GM21825 (cell line): ENCODE data around the gene UBE2S.

ENCODE experiments used
- ATAC-seq: cut with Tn5 transposase; IDR thresholded peaks from one replicate; pipeline ENCODE4 v1.9.1; 2021; ENCODE audit warnings: mild to moderate bottlenecking, moderate library complexity; ENCODE audit not compliant: unreplicated experiment

UBE2S gene

GRCh38 chr19:55366790-55367189 lies 40.8 kb downstream of the UBE2S start:
- ATAC-seq: no peak

DNA sequence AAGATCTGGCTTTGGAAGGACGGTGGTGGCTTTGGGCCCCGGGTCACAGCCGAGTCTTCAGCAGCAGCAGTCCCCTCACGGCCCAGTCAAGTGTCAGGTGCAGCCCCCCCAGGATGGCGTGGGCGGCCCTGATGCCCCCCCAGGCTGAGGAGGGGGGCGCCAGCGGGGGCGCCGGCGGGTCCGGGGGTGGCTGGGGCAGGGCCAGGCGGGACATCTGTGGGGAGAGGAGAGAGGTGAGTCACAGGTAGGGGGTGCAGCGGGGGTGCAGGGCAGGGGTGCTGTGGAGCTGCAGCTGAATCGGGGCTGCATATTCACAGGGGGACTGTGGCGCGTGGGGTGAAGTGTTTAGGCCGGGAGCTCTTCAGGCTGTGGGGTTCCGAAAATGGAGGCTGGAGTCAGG lies 41.6 kb downstream of the UBE2S start:
- no peak for ATAC-seq

GRCh38 chr19:55365245-55365644 lies 42.3 kb downstream of the UBE2S start:
- no peak for ATAC-seq

DNA sequence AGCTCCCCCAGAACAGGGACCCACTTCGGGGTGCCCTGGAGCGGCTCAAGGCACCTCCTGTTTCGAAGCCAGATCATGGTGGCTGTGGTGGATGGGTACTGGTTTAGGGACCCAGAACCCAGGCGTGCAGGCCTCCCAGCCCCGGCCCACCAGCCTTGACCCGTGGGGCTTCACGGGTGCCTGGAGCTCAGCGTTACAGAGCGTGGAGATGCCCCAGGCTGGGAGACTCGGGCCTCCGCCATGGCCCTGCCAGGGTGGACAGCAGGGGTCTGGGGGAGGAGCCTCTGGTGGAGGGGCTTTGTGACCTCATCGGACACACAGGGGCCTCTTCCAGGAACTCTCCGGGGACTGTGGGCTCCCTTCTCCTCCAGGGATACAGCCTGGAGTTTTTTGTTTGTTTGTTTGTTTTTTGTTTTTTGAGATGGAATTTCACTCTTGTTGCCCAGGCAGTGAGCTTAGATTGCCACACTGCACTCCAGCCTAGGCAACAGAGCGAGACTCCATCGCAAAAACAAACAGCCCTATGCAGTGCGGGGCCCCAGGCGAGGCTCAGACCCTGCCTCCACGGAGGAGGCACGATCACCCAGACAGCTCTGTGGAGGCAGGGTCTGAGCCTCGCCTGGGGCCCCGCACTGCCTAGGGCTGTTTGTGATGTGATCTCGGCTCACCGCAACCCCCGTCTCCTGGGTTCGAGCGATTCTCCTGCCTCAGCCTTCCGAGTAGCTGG lies 44.4 kb downstream of the UBE2S start, which contains the start of gene GARIN5B:
Gene GARIN5B (minus strand): TSS at position 271 of the 727 bp plus-strand sequence. CDS start 194 bp downstream, at position 77.
- ATAC-seq: no peak

DNA sequence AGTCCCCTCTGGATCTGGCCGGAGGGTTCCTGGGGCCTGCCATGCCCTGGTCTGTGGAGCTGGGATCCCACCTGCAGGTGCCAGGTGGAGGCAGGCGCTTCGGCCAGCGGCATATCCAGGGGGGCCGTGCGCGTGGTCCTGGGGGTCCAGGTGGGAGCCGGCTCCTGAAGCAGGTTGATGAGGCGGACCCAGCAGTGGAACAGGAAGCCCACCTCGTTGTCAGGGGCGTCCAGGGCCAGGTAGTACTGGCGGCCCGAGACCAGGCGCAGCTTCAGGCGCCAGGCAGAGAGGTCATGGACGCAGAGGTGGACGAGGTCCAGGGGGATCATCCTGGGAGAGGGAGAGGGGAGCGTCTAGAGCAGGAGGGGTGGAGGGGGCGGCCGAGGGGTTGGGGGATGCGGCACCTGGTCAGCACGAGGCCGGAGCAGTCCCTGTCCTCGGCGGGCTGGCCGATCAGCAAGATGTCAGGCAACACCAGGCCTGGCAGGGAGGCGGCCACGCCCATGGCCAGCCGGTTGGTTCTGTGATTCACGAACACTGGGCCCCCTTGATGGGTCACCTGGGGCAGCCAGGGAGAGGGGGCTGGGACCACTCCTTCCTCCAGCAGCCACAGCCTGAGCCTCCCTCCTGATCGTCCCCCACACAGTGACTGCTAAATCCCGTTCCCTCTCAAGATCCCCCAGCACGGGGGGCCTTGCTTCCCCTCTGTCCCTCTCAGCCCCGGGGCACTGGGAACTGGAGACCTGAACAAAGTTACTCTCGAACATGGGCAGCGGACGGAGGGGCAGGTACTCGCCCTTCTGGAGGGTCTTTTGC lies 45.2 kb downstream of the UBE2S start:
- ATAC-seq: no peak

GRCh38 chr19:55360902-55361301 lies 46.7 kb downstream of the UBE2S start:
- no peak for ATAC-seq

GRCh38 chr19:55358943-55359908 lies 48.4 kb downstream of the UBE2S start:
- no peak for ATAC-seq

DNA sequence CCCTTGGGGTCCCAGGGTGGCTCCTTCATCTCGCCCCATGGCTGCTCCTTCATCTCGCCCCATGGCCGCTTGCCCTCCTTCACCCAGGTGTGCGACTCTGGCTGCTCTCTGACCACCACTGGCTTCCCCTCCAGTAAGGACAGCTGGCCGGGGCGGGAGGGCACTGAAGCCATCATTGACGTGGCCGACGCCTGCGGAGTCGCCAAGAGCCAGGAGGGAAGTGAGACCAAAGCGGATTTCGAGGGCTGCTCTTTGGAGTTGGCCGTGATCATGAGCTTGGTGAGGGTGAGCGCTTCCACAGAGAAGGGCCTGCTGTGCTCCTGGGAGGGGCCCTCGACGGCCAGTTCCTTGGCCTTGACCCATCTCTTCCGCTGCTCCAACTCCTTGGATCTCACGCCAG lies 49.1 kb downstream of the UBE2S start:
- no peak for ATAC-seq

- ATAC-seq: no peak
These were observed 52.3 kb downstream of the UBE2S start for GRCh38 chr19:55355213-55355821.

DNA sequence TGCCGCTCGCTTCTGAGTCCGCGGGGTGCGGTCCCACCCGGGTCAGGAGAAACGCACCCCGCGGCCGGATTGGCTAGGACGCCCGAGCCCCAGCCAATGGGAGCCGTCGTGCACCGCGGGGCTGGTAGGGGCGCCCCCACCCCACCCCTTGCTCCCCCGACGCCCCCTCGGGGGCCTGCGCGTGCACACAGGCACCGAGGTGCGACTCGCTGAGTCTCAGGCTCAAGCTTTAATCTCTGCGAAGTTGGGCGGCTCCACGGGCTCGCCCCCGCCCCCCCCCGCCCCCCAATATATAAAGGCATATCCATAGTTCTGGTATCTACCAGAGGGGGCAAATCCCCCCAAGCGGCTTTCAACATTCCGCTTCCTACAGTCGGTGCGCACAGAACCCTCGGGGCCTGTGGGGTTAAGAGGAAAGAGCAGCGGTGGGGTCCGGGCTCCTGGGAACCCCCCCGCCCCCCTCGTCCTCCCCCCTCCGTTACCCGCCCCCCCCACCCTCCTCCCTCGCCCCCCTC lies 52.8 kb downstream of the UBE2S start, which contains the start of gene COX6B2:
Gene COX6B2 (minus strand): TSS at position 22 of the 515 bp plus-strand sequence. CDS start 198 bp downstream, outside the sequence.
- ATAC-seq: no peak

DNA sequence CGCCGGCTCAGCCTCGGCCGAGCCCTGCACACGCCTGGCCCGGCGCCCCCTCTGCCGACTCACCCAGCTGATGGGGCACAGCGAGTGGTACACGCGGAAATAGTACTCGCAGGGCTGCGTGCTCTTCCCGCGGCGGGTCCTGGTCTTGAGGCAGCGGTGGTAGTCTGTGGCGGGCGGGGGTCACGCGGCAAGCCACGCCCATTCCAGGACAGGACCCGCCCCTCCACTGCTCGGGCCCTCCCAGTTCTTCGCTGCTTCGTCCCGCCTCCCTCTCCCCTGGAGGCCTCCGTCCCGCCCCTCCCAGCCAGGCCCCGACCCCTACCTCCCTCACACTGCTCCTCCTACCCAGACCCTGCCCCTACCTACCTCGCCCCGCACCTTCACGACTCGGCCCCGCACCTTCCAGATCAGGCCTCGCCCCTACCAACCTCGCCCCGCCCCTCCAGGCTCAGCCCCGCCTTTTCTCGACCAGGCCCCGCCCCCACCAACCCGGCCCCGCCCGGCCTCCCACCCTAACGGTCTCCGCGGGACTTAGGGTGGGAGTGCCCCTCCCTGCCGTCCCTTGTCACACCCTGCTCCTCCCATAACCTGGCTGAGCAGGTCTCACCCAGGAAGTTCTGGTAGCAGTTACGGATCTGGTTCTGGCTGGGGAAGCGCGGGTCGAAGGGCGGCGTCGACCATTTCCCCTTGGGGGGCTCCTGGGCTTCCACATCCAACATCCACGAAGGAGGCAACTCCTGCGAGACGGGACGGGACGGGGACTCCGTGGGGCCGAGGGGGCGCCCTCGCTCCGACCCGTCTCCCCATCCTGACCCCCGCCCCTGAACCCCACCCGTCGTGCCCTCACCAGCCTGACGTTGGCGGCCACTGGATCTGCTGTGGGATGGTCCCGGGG lies 53.5 kb downstream of the UBE2S start:
- peak; percentile 49 for ATAC-seq

DNA sequence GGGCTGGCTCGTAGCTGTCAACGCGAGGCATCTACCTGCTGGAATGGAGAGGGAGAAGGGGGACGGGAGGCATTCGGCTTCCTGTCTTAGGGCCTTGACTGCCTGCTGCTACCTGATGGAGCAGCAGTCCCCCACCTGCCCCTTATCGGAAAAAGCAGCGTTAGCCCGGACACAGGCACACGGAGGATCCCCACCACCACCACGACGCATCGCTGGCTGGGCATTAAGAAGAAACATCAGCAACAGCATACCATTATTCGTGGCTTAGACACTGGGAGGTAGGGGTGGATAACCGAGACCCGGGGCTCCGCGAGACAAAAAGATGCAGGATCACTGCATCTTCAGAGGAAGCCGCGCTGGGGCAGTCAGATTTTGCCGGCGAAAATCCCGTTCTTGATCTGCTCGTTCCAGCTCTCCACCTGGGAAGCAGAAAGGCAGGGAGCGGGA lies 54.2 kb downstream of the UBE2S start:
- ATAC-seq: no peak

DNA sequence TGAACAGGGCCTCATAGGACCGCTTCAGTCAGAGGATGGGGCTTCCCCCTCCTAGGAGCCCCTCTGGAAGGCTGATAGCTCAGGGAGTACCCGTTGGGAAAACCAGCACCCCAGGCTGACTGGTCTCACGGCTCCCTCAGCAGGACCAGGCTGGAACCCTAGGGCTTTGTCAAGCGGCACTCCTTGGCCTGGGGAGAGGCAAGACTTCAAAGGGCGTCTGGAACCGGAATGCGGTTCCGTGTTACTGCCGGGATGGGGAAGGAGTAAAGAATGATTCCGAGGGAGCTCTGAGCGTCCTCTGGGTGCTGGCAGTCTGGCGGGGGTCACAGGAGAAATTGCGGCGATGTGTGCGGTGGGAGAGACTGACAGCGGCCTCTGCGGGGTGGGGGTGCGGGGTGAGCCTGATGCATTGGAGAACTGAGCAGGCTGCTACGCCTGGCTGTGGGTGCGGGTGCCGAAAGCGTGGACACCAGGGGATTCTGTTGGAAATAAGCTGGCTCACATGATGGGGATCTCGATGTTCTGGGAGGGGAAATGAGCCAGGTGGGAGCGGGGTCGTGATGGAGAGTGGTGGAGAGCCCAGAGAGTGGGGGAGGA lies 54.9 kb downstream of the UBE2S start:
- no peak for ATAC-seq

DNA sequence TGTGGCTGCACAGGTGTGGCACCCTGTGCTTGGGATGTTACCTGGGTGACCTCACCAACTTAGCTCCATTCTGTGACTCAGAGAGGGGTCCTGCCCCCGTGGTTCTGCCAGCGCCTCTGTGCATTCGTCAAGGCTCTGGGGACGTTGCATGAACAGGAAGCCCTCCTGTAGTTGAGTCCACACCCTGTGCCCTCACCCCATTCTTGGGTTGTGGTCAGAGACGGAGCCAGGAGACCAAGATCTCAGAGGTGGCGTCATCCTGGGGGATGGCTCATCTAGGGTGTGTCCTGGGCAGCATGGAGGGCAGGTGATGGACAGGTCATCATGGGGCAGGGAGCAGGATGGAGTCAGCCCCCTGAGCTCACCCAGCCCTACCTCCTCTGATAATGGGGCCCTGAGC lies 55.5 kb downstream of the UBE2S start:
- ATAC-seq: no peak

- ATAC-seq: no peak
These were observed 56.8 kb downstream of the UBE2S start for GRCh38 chr19:55350620-55351315.
